ENCODE results near the gene TGFBR3.

TGFBR3 gene

DNA sequence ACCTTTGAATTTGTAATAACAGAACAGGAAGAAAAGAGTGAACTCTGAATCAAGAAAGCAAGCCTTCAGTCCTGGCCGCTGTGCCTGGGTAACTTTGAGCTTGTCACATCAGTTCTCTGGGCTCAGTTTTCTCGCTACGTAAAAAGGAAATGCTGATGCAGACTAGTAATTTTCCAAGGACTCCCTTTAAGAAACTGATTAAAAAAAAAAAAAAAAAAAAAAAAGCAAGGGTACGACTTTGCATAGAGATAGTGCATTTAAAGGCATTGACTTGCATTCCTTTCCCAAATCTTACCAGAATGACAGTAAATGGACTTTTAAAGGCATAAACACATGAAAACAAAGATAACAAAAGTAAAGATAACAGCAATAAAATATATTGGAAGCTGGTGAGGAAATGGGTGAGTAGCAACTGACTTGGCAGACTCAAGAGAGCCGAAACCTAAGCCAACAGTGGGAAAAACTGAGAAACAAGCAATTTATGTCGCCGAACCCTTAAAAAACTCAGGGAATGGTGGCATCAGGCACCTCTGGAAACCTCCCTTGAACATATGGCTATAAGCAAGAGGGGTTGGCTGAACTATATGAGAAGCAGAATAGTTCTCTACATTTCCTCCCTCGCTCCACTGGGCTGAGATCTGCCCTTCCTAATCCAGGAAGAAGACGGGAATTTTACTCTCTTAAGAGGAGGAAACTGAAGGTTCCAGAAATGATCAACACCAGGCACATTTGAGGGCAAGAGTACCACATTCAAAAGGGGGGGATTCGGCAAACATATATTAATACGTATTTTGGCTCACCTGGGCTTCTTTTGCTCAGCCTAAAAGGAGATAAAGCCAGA is 196.1 kb downstream of the TGFBR3 start:
- no peak for DNase-seq (ENCODE audit: low read depth)
- H3K4me3 ChIP-seq (ENCODE audit: low read depth, low read length): no peak overlapping the region
- TF ChIP-seq, protein P1, sequence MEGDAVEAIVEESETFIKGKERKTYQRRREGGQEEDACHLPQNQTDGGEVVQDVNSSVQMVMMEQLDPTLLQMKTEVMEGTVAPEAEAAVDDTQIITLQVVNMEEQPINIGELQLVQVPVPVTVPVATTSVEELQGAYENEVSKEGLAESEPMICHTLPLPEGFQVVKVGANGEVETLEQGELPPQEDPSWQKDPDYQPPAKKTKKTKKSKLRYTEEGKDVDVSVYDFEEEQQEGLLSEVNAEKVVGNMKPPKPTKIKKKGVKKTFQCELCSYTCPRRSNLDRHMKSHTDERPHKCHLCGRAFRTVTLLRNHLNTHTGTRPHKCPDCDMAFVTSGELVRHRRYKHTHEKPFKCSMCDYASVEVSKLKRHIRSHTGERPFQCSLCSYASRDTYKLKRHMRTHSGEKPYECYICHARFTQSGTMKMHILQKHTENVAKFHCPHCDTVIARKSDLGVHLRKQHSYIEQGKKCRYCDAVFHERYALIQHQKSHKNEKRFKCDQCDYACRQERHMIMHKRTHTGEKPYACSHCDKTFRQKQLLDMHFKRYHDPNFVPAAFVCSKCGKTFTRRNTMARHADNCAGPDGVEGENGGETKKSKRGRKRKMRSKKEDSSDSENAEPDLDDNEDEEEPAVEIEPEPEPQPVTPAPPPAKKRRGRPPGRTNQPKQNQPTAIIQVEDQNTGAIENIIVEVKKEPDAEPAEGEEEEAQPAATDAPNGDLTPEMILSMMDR (IDR thresholded peaks at IDR 0.05; ENCODE audit: insufficient read depth, low read depth, low read length, missing control alignments): no peak

DNA sequence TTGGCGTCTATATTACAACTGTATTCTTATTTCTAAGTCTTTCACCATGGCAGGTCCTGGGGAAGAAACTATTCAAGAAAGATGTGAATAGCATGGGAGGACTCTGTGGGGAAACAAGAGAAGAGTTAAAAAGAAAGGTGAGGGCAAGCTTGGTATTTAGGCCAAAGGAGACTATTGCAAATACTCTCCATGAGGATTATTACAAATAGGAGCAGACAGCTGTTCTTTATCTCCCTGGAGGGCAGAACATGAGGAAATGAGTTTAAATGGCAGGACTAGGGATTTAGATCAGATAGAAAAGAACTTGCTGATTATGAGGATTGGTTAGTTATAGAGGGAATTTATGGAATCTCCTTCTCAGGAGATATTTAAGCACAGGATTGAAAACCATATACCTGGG is 198.5 kb downstream of the TGFBR3 start:
- H3K4me3 ChIP-seq (ENCODE audit: low read depth, low read length): no peak overlapping the region
- no peak for DNase-seq (ENCODE audit: low read depth)
- TF ChIP-seq, protein P1 (IDR thresholded peaks at IDR 0.05; ENCODE audit: insufficient read depth, low read depth, low read length, missing control alignments): no peak

DNA sequence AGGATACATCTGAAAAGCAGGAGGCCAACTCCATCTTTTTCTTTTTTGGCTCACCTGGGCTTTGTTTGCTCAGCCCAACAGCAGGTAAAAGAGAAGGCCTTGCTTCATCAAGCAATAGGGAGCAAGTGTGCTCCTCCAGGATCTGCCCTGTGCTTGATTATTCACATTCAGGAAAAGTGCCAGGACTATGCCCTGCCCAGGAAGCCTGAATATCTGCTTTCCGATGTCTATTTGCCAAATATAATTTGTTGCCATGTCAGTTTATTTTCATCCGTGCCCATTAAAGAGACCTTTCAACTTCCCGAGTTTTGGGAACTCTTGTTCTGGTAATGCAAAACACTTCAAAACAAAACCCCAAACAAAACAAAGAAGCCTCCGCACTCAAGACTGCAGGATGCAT is 200.0 kb downstream of the TGFBR3 start:
- TF ChIP-seq, protein P1 (IDR thresholded peaks at IDR 0.05; ENCODE audit: insufficient read depth, low read depth, low read length, missing control alignments): no peak
- no peak overlapping the region for H3K4me3 ChIP-seq (ENCODE audit: low read depth, low read length)
- DNase-seq (ENCODE audit: low read depth): no peak

DNA sequence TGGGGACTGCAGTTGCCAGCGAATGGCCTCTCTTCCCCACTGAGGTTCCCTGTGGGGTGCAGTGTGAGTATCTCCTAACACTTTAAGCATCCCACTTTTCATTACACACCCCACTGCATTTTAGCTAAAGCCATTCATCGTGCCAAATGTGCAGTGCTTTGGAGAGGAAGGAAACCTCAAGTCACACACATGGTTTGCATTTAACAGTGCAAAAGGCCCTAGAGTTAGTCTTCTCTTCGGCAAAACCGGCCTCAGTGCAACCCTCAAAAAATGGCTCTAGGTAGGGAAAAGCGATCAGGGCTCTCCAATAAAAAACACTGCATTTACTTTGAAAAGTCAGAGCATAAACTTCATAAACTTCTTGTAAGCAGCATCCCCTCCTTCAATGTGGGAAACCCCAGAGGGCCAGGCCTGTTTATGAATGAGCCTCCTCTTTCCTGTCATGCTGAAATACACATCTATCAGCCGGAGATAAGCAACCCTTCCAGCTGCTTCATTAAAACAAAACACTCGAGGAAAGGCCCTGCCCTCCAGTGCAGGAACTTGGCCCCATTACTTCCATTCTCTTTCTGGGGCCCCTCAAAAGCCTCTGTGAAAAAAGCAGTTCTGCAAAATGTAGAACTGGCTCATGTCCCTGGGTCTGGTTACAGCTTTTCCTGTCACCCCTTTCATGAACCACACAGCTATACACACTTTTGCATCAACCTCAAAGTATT is 201.3 kb downstream of the TGFBR3 start:
- TF ChIP-seq, protein P1 (IDR thresholded peaks at IDR 0.05; ENCODE audit: insufficient read depth, low read depth, low read length, missing control alignments): no peak
- DNase-seq (ENCODE audit: low read depth): peak; percentile 42
- H3K4me3 ChIP-seq (ENCODE audit: low read depth, low read length): no peak overlapping the region

DNA sequence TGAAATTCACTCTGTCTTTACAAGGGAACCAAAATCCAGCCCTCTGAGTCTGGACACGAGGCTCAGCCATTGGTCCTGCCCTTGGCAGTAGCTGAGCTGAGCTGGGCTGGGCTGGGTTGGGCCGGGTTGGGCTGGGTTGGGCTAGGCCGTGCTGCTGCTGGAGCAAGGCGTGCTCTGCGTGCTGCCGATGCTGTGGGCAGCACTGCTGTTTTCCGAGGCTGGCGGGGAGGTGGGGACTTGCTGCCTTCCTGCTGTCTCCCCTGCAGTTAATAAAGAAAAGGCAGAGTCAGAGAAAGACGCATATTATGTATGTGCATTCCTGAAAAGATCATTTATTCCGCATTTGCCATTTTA is 202.4 kb downstream of the TGFBR3 start:
- H3K4me3 ChIP-seq (ENCODE audit: low read depth, low read length): no peak overlapping the region
- TF ChIP-seq, protein P1 (IDR thresholded peaks at IDR 0.05; ENCODE audit: insufficient read depth, low read depth, low read length, missing control alignments): no peak
- DNase-seq (ENCODE audit: low read depth): no peak

DNA sequence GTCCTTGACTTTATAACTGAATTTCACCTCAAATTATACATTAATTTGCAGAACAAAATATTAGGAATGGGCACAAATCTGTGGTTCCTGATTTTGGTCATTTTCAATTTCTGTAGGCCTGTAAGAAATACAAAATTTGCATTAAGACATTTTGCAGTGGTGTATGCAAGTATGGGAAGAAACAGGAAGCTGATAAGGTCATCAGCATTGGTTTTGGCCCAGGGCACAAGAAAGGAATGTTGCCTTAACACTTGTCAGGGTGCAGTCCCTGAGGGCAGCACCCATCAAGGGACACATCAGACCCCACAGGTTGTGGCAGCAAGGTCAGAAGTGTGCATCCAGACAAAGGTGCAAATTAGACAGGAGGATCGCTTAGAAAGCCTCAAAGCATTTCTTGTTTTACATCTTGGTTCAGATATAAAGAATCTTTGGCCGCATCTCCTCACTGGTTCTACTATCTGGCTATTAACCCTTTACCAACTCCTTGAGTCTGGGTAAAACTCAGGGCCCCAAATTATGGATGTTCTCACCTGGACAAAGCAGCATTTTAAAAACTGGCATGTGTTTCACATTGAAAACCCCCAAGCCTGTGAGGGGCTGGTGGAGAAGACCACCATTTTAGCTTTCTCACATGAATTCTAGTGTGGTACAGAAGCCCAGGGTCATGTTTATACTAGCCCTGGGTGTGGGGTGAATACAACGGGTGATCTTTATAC is 202.9 kb downstream of the TGFBR3 start:
- DNase-seq (ENCODE audit: low read depth): peak; percentile 12
- TF ChIP-seq, protein P1 (IDR thresholded peaks at IDR 0.05; ENCODE audit: insufficient read depth, low read depth, low read length, missing control alignments): no peak
- H3K4me3 ChIP-seq (ENCODE audit: low read depth, low read length): no peak overlapping the region
